Right lobe of liver (tissue), 6 donors: ENCODE measurements around the gene DUSP5. TPM values are rescaled to one million over a fixed set of nuclear protein-coding genes. Genes with fewer than 3 reads are reported as not detected.

Source experiments
- ATAC-seq, 4 donors: fragments of 200-7000 bp; cut with Tn5 transposase; one replicate each; pipeline ENCODE4 v1.9.1; 2020; ENCODE audit warnings: mild to moderate bottlenecking in 4 of 4, moderate library complexity in 4 of 4
- DNase-seq, 3 donors: peaks; one replicate each; pipeline ENCODE4 v3.0.0-alpha.2; 2020
- H3K27ac ChIP-seq, 3 donors: fragments of 200-600 bp; one replicate each; pipeline ENCODE4 v1.8.0; 2022
- H3K27me3 ChIP-seq, 2 donors: fragments of 200-600 bp; one replicate each; pipeline ENCODE4 v1.8.0; 2022
- H3K36me3 ChIP-seq, 4 donors: fragments of 200-600 bp; sonication (generic) in 1 of 4; one replicate each; pipeline versions ENCODE4 v1.5.1 to v1.8.0; 2017 to 2022; ENCODE audit warnings: control low read depth in 1 of 4
- H3K4me1 ChIP-seq, 4 donors: fragments of 200-600 bp; sonication (generic) in 1 of 4; one replicate each; pipeline versions ENCODE4 v1.5.1 to v1.8.0; 2017 to 2022; ENCODE audit warnings: control low read depth in 1 of 4
- H3K4me3 ChIP-seq, 3 donors: fragments of 200-600 bp; one replicate each; pipeline ENCODE4 v1.8.0; 2022
- H3K9me3 ChIP-seq, 4 donors: fragments of 200-600 bp; sonication (generic) in 1 of 4; one replicate each; pipeline versions ENCODE4 v1.5.1 to v1.8.0; 2017 to 2022; ENCODE audit warnings: control low read depth in 1 of 4
- POLR2A ChIP-seq: fragments of 450-650 bp; IDR thresholded peaks from one replicate; pipeline ENCODE4 v1.6.1; 2017; ENCODE audit warnings: antibody characterized with exemption, mild to moderate bottlenecking
- whole genome bisulfite sequencing: methylation state at CpG from one replicate; pipeline ENCODE4 v1.1.6; 2018; ENCODE audit warnings: low coverage, low lambda C conversion rate; ENCODE audit not compliant: insufficient coverage; ENCODE audit errors: missing lambda C conversion rate; 5-methylcytosine and 5-hydroxymethylcytosine counted together
- intact Hi-C, 2 donors: fragments of 100-400 bp; cut with DNase I; formaldehyde crosslinking; loops; one replicate each; pipeline versions ENCODE4 v1.11.2 to v1.14.1; 2022
- total RNA-seq, 6 experiments: library from RNA; depleted of rRNA in 2 of 6; stranded (reverse); fragments of >200 nt in 2 of 6; fragmentation: NEBNext Ultra II Directional in 3 of 6; extraction: Animal tissue kit (Norgen Biotek cat#: 25700) in 3 of 6; gene quantifications; one replicate each; pipeline versions ENCODE4 v1.1.0 to v1.2.4, GENCODE V29; 2016 to 2023
- TF ChIP-seq, protein P1 (sequence below), 4 donors: fragments of 200-600 bp in 3 of 4; fragments of 450-650 bp in 1 of 4; IDR thresholded peaks; one replicate each; pipeline versions ENCODE4 v1.5.1 to v1.8.0; 2016 to 2022; ENCODE audit warnings: antibody characterized with exemption in 4 of 4, mild to moderate bottlenecking in 2 of 4
- donor health status: DM: no; HTN: yes; CAD: no.
- donor health status: DM: no; HTN: no; CAD: no.
- donor health status: DM: no; HTN: no; CAD: no.
- donor health status: DM: no; HTN: yes; CAD: no.
- donor health status: DM: no; HTN: yes; CAD: no.

DUSP5 gene
- total RNA-seq, 6 experiments from 2014 or later: 2.3 to 47.7 (median 10.8) TPM

DNA sequence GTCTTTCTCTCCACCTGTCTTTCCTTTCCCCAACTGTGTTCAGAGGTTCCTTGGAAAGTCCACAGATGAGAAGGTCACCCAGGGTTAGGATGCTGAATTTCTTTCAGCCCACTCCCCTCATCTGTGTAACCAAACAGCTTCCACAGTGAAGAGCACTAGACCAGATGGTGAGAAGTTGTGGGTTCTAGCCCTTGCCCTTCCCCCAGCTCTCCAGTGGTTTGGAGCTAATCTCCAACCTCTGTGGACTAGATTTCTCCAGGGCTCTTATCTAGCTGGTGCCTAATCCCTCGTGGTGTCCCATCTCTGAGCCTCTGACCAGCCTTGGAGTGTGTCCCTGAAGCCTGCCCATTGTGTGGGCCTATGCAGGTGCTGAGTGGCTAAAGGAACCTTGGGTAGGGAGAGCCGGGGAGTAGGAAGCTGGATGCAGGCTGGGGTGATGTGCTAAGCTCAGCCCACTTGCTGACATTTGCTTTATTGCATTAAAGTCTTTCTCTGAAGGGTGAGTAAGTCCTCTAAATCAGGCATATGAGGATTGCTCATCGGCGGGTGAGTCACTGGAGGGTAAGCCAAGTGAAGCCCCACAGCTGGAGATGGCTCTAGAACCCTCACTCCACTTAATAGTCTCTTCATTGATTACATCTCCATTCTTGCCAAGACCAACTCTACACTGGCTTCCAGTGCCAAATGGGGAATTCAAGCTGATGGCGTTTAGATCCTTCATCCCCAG, 14.9 kb downstream of the DUSP5 start:
- no peak for TF ChIP-seq POLR2A
- TF ChIP-seq, protein P1, sequence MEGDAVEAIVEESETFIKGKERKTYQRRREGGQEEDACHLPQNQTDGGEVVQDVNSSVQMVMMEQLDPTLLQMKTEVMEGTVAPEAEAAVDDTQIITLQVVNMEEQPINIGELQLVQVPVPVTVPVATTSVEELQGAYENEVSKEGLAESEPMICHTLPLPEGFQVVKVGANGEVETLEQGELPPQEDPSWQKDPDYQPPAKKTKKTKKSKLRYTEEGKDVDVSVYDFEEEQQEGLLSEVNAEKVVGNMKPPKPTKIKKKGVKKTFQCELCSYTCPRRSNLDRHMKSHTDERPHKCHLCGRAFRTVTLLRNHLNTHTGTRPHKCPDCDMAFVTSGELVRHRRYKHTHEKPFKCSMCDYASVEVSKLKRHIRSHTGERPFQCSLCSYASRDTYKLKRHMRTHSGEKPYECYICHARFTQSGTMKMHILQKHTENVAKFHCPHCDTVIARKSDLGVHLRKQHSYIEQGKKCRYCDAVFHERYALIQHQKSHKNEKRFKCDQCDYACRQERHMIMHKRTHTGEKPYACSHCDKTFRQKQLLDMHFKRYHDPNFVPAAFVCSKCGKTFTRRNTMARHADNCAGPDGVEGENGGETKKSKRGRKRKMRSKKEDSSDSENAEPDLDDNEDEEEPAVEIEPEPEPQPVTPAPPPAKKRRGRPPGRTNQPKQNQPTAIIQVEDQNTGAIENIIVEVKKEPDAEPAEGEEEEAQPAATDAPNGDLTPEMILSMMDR (IDR thresholded peaks at IDR 0.05): no peak
- H3K36me3 ChIP-seq: peaks cover 0 to 3% (median 0%) of the 10 kb centered on the region in 4 donors
- peak in 2 of 4 donors; percentile 11 to 70 for ATAC-seq
- H3K9me3 ChIP-seq: no peaks in the 10 kb centered on the region
- H3K4me3 ChIP-seq: no peak overlapping the region
- intact Hi-C loops: no loop called here
- DNase-seq: no peak
- H3K27me3 ChIP-seq: no peaks in the 10 kb centered on the region
- H3K4me1 ChIP-seq: no peaks in the 10 kb centered on the region
- 66% methylated on average over 3 of the region's 5 CpGs for WGBS
- H3K27ac ChIP-seq: no peak overlapping the region

DNA sequence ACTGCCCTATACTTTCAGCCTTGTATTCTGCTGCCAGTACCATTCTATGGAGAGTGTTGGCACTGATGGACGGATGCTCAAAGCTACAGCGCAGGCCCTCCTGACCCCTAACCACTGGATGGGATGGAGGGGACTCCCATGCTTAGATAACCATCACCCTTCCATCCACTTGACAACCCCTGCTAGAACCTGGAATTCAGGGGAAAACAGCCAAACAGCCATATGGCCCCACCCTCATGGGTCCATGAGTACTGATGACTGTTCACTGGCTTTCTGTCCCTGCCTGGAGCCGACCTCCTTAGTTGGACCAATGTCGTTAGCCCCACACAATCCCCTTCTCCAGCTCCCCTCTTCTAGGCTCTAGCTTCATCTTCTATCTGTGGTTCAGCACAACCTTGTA, 16.2 kb downstream of the DUSP5 start:
- no peaks in the 10 kb centered on the region for H3K4me1 ChIP-seq
- intact Hi-C loops: no loop called here
- DNase-seq (no peak), ATAC-seq (no peak)
- H3K4me3 ChIP-seq: no peak overlapping the region
- WGBS: 96% methylated on average over 4 of the region's 4 CpGs
- H3K36me3 ChIP-seq: no peaks in the 10 kb centered on the region
- H3K27me3 ChIP-seq: no peaks in the 10 kb centered on the region
- H3K9me3 ChIP-seq: no peaks in the 10 kb centered on the region
- H3K27ac ChIP-seq: no peak overlapping the region
- no peak for TF ChIP-seq POLR2A
- TF ChIP-seq, protein P1 (IDR thresholded peaks at IDR 0.05): no peak

DNA sequence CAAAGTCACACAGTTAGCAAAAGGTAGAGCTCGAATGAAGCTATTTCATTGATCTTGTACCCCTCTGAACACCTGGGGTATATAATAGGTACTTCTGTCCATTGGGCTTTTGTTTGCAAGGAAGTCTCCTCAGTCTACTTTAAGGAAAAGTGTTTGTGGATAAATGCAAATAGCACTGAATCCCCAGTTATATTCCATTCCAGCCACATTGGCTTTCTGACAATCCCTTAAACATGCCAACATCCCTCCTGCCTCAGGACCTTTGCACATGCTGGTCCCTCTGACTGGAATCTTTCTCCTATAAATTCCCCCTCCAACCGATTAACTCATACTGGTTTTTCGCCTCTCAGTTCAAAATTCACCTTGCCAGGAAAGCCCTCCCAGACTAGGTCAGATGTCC, 17.1 kb downstream of the DUSP5 start:
- H3K27me3 ChIP-seq: no peaks in the 10 kb centered on the region
- H3K9me3 ChIP-seq: no peaks in the 10 kb centered on the region
- no peak overlapping the region for H3K27ac ChIP-seq
- DNase-seq: no peak
- intact Hi-C loops: no loop called here
- ATAC-seq: no peak
- WGBS: 81% methylated on average over 3 of the region's 3 CpGs
- no peak for TF ChIP-seq POLR2A
- TF ChIP-seq, protein P1 (IDR thresholded peaks at IDR 0.05): no peak
- H3K4me1 ChIP-seq: no peaks in the 10 kb centered on the region
- no peaks in the 10 kb centered on the region for H3K36me3 ChIP-seq
- no peak overlapping the region for H3K4me3 ChIP-seq

DNA sequence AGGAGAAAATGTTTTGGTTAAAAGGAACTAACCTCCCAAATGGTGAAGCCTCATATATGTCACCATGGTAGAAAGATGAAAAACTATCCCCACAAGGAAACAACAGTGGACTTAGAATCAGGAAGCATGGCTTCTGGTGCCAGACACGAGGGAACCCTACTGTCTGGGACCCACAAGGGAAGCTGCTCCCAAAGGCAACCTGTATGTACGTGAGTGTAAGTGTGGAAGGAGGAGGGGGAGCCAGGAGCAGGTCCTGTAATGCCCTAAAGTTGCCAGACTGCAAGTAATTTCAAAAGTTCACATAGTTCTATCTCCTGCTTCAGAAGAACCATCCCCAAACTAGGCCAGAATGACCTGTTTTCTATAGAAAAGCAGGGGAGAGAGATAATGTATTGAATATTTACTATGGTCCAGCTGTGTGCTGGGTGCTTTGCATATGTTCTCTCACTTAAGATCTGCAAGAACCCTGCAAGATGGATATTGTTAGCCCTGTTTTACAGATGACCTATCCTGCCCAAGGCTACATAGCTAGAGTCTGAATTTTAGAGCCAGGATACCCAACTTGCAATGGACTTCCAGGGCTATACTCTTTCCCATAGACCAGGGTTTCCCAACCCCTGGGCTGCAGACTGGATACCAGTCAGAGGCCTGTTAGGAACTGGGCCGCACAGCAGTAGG, 19.2 kb downstream of the DUSP5 start:
- H3K4me3 ChIP-seq: no peak overlapping the region
- 22% methylated on average over 1 of the region's 3 CpGs for WGBS
- no peaks in the 10 kb centered on the region for H3K9me3 ChIP-seq
- no peaks in the 10 kb centered on the region for H3K27me3 ChIP-seq
- intact Hi-C loops: no loop called here
- TF ChIP-seq POLR2A: no peak
- TF ChIP-seq, protein P1 (IDR thresholded peaks at IDR 0.05): no peak
- no peaks in the 10 kb centered on the region for H3K36me3 ChIP-seq
- ATAC-seq: no peak
- no peak for DNase-seq
- H3K4me1 ChIP-seq: peaks cover 0 to under 1% (median 0%) of the 10 kb centered on the region in 4 donors
- no peak overlapping the region for H3K27ac ChIP-seq
